Adrenal gland (tissue), 12 donors: ENCODE results near the gene TMEM184A. TPM values are rescaled to one million over a fixed set of nuclear protein-coding genes. Genes with fewer than 3 reads are reported as not detected.
A peak's percentile ranks its signal among the peaks of the same experiment; 100 is the strongest.

Experiments
- DNase-seq, 7 donors: peaks; one replicate each; pipeline ENCODE4 v3.0.0-alpha.2; 2019 to 2020
- H3K27ac ChIP-seq, 5 donors: fragments of 200-600 bp; sonication (generic) in 4 of 5; 1 replicate in 3 of 5; 2 replicates in 2 of 5; pipeline versions ENCODE4 v1.5.1 to v1.8.0; 2016 to 2020; ENCODE audit warnings: mild to moderate bottlenecking in 1 of 5
- H3K27me3 ChIP-seq: fragments of 200-600 bp; 2 replicates; pipeline ENCODE4 v1.8.0; 2021
- H3K36me3 ChIP-seq, 2 donors: fragments of 200-600 bp; replicated peaks in 1 of 2; 1 replicate in 1 of 2; 2 replicates in 1 of 2; pipeline versions ENCODE4 v1.5.1 to v1.8.0; 2018 to 2022
- H3K4me1 ChIP-seq, 2 donors: fragments of 200-600 bp; replicated peaks in 1 of 2; 1 replicate in 1 of 2; 2 replicates in 1 of 2; pipeline versions ENCODE4 v1.5.1 to v1.8.0; 2018 to 2021
- H3K4me3 ChIP-seq, 4 donors: fragments of 200-600 bp; sonication (generic) in 3 of 4; one replicate each; pipeline ENCODE4 v1.5.1; 2016 to 2018
- H3K9me3 ChIP-seq, 3 donors: fragments of 200-600 bp; sonication (generic) in 1 of 3; replicated peaks in 1 of 3; 1 replicate in 2 of 3; 2 replicates in 1 of 3; pipeline versions ENCODE4 v1.5.1 to v1.8.0; 2016 to 2021
- POLR2A ChIP-seq, 2 donors: fragments of 450-650 bp; IDR thresholded peaks; one replicate each; pipeline ENCODE4 v1.6.1; 2017; ENCODE audit warnings: antibody characterized with exemption in 2 of 2, mild to moderate bottlenecking in 2 of 2, moderate library complexity in 1 of 2
- WGBS, 4 donors: extraction: QIAGEN DNeasy Blood & Tissue Kit in 2 of 4; methylation state at CpG; one replicate each; pipeline versions ENCODE4 v1.1.5 to v1.1.7; 2013 to 2017; 5-methylcytosine and 5-hydroxymethylcytosine counted together
- intact Hi-C, 2 donors: fragments of 100-400 bp; cut with DNase I; formaldehyde crosslinking; loops; one replicate each; pipeline versions ENCODE4 v1.14.1 to v1.15.0; 2022 to 2023
- polyA plus RNA-seq, 3 donors: library from polyadenylated mRNA; stranded (reverse); fragments of 200-250 nt in 2 of 3; fragments of 350-450 nt in 1 of 3; fragmentation: Illumina TruSeq in 1 of 3; extraction: RNeasy Lipid Tissue Mini Kit (QIAGEN cat#74804) in 1 of 3; gene quantifications; one replicate each; pipeline ENCODE4 v1.2.3, GENCODE V29; 2013 to 2014
- total RNA-seq, 9 donors: library from RNA; depleted of rRNA in 4 of 9; stranded (reverse); fragments of >200 nt in 4 of 9; fragments of 120-200 nt in 1 of 9; fragmentation: NEBNext Ultra II Directional in 1 of 9; extraction: Animal tissue kit (Norgen Biotek cat#: 25700) in 1 of 9; gene quantifications; one replicate each; pipeline versions ENCODE4 v1.1.0 to v1.2.4, GENCODE V29; 2013 to 2023
- TF ChIP-seq, protein P1 (sequence below), 6 experiments: fragments of 450-650 bp in 4 of 6; fragments of 200-600 bp in 2 of 6; sonication (generic) in 1 of 6; IDR thresholded peaks; 1 replicate in 5 of 6; 2 replicates in 1 of 6; pipeline versions ENCODE4 v1.5.1 to v1.8.0; 2016 to 2021; ENCODE audit warnings: antibody characterized with exemption in 6 of 6, mild to moderate bottlenecking in 2 of 6, moderate library complexity in 1 of 6
- donor health status: healthy with polysubstance abuse.
- donor health status: Bipolar disorder and iron deficiency.
- donor health status: DM: yes; HTN: yes; CAD: no.
- donor health status: DM: no; HTN: no; CAD: no.
- donor health status: DM: no; HTN: no; CAD: no.
- donor health status: DM: yes; HTN: yes; CAD: no.

Gene TMEM184A
- total and polyA plus RNA-seq, 12 donors, result 0.06 to 2.1 (median 0.79) TPM; not detected in 2

DNA sequence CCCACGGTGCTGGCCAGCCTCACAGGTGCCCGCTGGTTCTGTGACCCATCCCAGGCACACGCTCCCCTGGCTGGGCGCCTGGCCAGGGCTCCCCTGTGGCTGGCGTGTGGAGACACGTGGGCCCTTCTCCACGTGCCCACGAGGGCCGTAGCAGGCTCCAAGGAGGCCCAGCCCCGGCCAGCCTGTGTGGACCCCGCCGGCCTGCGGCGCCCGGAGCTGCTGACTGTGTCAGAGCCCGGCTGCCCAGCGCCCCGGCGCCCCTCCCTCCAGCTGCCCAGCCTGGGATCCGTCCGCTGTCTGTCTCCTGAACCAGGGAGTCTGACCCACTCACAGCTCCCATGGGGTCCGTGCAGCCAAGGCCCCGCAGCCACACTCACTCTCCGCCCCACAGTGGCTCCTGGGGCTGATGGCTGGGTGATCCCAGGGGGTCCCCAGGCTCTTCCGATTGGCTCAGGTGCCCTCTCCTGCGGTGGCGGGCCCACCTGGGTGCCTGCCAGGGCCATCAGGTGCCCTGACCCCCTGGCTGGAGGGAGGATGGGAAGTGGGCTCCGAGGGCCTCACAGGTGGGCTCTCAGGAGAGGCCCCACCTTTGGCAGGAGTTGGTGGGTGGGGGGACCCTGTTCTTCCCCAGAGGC is 9.6 kb downstream of the TMEM184A start:
- no peak overlapping the region for H3K27ac ChIP-seq
- no peaks in the 10 kb centered on the region for H3K27me3 ChIP-seq
- H3K9me3 ChIP-seq, result no peaks in the 10 kb centered on the region
- TF ChIP-seq, protein P1, sequence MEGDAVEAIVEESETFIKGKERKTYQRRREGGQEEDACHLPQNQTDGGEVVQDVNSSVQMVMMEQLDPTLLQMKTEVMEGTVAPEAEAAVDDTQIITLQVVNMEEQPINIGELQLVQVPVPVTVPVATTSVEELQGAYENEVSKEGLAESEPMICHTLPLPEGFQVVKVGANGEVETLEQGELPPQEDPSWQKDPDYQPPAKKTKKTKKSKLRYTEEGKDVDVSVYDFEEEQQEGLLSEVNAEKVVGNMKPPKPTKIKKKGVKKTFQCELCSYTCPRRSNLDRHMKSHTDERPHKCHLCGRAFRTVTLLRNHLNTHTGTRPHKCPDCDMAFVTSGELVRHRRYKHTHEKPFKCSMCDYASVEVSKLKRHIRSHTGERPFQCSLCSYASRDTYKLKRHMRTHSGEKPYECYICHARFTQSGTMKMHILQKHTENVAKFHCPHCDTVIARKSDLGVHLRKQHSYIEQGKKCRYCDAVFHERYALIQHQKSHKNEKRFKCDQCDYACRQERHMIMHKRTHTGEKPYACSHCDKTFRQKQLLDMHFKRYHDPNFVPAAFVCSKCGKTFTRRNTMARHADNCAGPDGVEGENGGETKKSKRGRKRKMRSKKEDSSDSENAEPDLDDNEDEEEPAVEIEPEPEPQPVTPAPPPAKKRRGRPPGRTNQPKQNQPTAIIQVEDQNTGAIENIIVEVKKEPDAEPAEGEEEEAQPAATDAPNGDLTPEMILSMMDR (IDR thresholded peaks at IDR 0.05), result no peak
- TF ChIP-seq POLR2A (IDR thresholded peaks at IDR 0.05), result no peak
- H3K4me1 ChIP-seq, result no peaks in the 10 kb centered on the region
- intact Hi-C loops, result no loop called here
- no peak for DNase-seq
- H3K36me3 ChIP-seq, result peaks cover 0 to 11% of the 10 kb centered on the region in 2 donors
- H3K4me3 ChIP-seq, result no peak overlapping the region
- 85 to 96% (median 86%) methylated on average over 9 to 28 of the region's 28 CpGs for WGBS, 4 donors

DNA sequence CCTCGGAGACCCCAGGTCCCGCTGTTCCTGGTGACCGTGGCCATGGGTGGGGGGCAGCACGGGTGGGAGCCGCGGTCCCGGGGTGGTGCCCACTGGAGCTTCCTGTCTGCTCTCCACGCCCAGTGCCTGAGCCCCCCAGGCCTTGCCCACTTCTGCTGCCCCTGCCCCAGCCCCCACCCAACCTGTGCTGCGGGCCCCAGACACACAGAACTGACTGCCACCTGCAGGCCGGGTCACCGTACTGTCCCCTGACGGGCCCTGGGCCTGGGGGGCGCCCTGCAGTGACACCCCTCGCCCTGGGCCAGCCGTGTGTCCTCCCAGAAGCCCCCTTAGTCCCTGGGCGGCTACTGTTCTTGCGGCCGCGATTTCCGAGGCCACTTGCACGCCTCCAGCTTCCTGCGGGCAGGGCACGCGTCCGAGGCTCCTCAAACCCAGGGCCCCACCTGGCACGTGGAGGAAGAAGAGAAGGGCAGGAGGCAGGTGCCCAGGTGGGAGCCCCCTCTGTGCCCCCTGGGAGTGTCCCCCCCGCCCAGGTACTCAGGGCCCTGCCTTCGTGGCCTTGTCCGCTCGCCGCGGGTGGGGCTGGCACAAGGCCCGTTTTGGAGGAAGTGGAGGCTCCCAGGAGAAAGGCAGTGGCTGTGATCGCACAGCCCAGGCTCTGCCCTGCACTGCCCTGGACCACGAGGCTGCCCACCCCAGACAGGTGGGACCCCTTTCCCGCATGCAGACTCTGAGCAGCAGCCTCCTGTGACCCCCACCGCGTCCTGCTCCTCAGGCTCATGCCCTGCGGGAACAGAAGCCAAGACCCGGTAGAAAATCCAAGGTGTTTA is 10.4 kb downstream of the TMEM184A start:
- 54 to 62% (median 59%) methylated on average over 15 to 40 of the region's 40 CpGs; no CpG with 5 or more reads in 1 of the 4 donors for WGBS, 4 donors
- peak in 2 of 7 donors; percentile 37 to 49 for DNase-seq
- Histone ChIP-seq H3K4me3 (no peak overlapping the region), H3K36me3 (peaks cover 0 to 17% of the 10 kb centered on the region in 2 donors), H3K4me1 (no peaks in the 10 kb centered on the region), H3K27me3 (no peaks in the 10 kb centered on the region), H3K9me3 (no peaks in the 10 kb centered on the region), H3K27ac (no peak overlapping the region)
- intact Hi-C loops, result no loop called here
- TF ChIP-seq, protein P1 (IDR thresholded peaks at IDR 0.05), result peak in 2 of 6 experiments; percentile 3 to 9
- no peak for TF ChIP-seq POLR2A (IDR thresholded peaks at IDR 0.05)

DNA sequence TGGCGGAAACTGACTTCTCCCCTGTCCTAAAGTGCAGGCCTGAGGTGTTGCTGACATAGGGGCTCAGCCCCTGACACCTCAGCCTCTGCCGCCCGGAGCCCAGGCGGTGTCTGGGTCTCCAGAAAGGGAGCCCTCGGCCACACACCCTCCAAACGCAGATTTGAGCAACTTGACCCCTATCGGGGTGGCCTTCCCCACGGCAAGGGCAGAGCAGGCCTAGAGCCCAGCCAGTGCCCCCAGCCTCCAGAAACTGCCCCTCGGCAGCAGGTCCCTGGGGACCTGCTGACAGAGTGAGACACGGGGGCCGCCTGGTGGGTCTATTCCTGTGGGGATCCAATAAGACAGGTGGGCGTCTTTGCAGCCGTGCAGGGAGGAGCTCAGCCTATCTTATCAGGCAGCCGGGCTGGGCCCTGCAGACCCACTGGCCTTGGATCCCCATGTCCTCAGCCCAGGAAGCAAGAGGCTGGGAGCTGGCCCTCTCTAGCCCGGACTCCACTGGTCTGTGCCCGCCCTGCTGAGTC is 11.0 kb downstream of the TMEM184A start:
- WGBS, 4 donors, result 63 to 76% (median 68%) methylated on average over 4 to 16 of the region's 16 CpGs
- no peak for TF ChIP-seq POLR2A (IDR thresholded peaks at IDR 0.05)
- TF ChIP-seq, protein P1 (IDR thresholded peaks at IDR 0.05), result no peak
- H3K36me3 ChIP-seq, result peaks cover 0 to 23% of the 10 kb centered on the region in 2 donors
- no peaks in the 10 kb centered on the region for H3K27me3 ChIP-seq
- H3K9me3 ChIP-seq, result no peaks in the 10 kb centered on the region
- H3K4me3 ChIP-seq, result no peak overlapping the region
- peak in 1 of 7 donors; percentile 33 for DNase-seq
- H3K27ac ChIP-seq, result no peak overlapping the region
- intact Hi-C loops, result no loop called here
- no peaks in the 10 kb centered on the region for H3K4me1 ChIP-seq

DNA sequence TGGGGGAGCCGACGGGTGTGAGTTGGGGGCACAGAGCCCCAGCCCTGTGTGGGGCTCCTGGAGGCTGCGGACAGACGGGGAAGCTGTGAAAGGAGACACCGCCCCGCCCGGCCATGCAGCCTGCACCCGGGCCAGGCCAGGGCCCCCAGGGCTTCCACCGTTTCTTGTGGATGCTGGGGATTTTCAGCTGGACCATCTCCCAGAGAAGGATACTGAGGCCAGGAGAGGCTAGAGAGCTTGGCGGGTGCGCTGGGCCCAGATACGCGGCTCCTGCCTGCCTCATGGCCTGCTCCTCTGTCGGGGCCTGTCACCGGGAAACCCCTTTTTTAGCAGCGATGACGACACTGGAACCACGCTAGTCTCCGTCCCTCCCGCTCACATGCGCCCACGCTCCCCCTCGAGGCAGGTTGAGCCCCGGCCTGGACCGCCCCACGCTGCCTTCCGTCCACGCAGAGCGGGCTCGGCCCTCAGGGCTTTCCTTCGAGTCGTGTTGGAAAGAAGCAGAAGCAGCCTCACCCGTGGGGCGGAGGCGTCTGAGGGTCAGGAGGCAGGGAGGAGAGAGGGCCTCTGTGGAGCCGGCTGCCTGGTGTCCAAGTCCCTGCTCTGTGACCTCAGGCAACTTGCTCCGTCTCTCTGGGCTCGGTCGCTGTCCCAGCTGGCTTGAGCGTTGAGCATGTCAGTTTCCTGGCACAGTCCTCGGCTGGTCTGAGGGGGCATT is 11.7 kb downstream of the TMEM184A start:
- TF ChIP-seq, protein P1 (IDR thresholded peaks at IDR 0.05), result no peak
- TF ChIP-seq POLR2A (IDR thresholded peaks at IDR 0.05), result no peak
- H3K27ac ChIP-seq, result no peak overlapping the region
- no peaks in the 10 kb centered on the region for H3K9me3 ChIP-seq
- intact Hi-C loops, result no loop called here
- no peak for DNase-seq
- peaks cover 0 to 30% of the 10 kb centered on the region in 2 donors for H3K36me3 ChIP-seq
- H3K27me3 ChIP-seq, result no peaks in the 10 kb centered on the region
- no peaks in the 10 kb centered on the region for H3K4me1 ChIP-seq
- no peak overlapping the region for H3K4me3 ChIP-seq
- WGBS, 4 donors, result 81 to 87% (median 85%) methylated on average over 33 to 41 of the region's 41 CpGs
